Uterus (tissue), 4 donors: ENCODE measurements around the gene ITCH. TPM values are rescaled to one million over a fixed set of nuclear protein-coding genes. Genes with fewer than 3 reads are reported as not detected.

ENCODE experiments used
- DNase-seq, 2 donors: peaks; one replicate each; pipeline ENCODE4 v3.0.0-alpha.2; 2019 to 2020
- H3K27ac ChIP-seq, 2 donors: fragments of 200-600 bp; sonication (generic); 1 replicate in 1 of 2; 2 replicates in 1 of 2; pipeline ENCODE4 v1.5.1; 2016 to 2018
- H3K27me3 ChIP-seq, 2 donors: fragments of 200-600 bp; sonication (generic); one replicate each; pipeline ENCODE4 v1.5.1; 2018 to 2019; ENCODE audit warnings: control low read depth in 1 of 2
- H3K36me3 ChIP-seq, 2 donors: fragments of 200-600 bp; sonication (generic); one replicate each; pipeline ENCODE4 v1.5.1; 2019; ENCODE audit warnings: control low read depth in 1 of 2
- H3K4me1 ChIP-seq, 2 donors: fragments of 200-600 bp; sonication (generic); one replicate each; pipeline ENCODE4 v1.5.1; 2018 to 2019; ENCODE audit warnings: control low read depth in 1 of 2
- H3K4me3 ChIP-seq, 2 donors: fragments of 200-600 bp; sonication (generic); 1 replicate in 1 of 2; 2 replicates in 1 of 2; pipeline ENCODE4 v1.5.1; 2018 to 2019; ENCODE audit warnings: mild to moderate bottlenecking in 1 of 2
- H3K9me3 ChIP-seq, 2 donors: fragments of 200-600 bp; sonication (generic); one replicate each; pipeline ENCODE4 v1.5.1; 2019; ENCODE audit warnings: control low read depth in 1 of 2
- CTCF ChIP-seq, 4 experiments: fragments of 200-600 bp in 2 of 4; fragments of 450-650 bp in 2 of 4; sonication (generic) in 2 of 4; IDR thresholded peaks; one replicate each; pipeline ENCODE4 v1.5.1; 2016 to 2019; ENCODE audit warnings: antibody characterized with exemption in 4 of 4, mild to moderate bottlenecking in 2 of 4, moderate library complexity in 1 of 4
- POLR2A ChIP-seq, 2 donors: fragments of 450-650 bp; IDR thresholded peaks; one replicate each; pipeline ENCODE4 v1.6.1; 2016; ENCODE audit warnings: antibody characterized with exemption in 2 of 2, mild to moderate bottlenecking in 1 of 2, moderate library complexity in 1 of 2
- intact Hi-C: fragments of 100-400 bp; cut with DNase I; formaldehyde crosslinking; loops from one replicate; pipeline ENCODE4 v1.15.1; 2023; ENCODE audit warnings: low total_unique reads
- total RNA-seq, 4 donors: library from RNA; depleted of rRNA in 3 of 4; stranded (reverse); fragments of >200 nt in 3 of 4; gene quantifications; one replicate each; pipeline versions ENCODE4 v1.1.0 to v1.2.4, GENCODE V29; 2014 to 2023
- donor health status: DM: yes; HTN: yes; CAD: no.

The ITCH gene
- 10 to 100 TPM; 35.6 to 97.9 (median 65.4) TPM for total RNA-seq

GRCh38 chr20:34363062-34363464, at the start of gene ITCH:
TSS of gene ITCH (plus strand) at chr20:34363273. CDS start at chr20:34393812, 30,539 bp downstream.
- Histone ChIP-seq H3K36me3 (no peaks in the 10 kb centered on the region), H3K4me1 (peaks cover 7 to 14% of the 10 kb centered on the region in 2 donors), H3K9me3 (no peaks in the 10 kb centered on the region), H3K4me3 (peak within 1 kb of the TSS; percentile 82 to 93), H3K27ac (peak within 1 kb of the TSS; percentile 92), H3K27me3 (no peaks in the 10 kb centered on the region)
- TF ChIP-seq POLR2A (IDR thresholded peaks at IDR 0.05) (peak; percentile 87 to 91), CTCF (IDR thresholded peaks at IDR 0.05) (no peak)
- peak; percentile 94 for DNase-seq
- intact Hi-C loops, result no loop called here

- DNase-seq, result no peak
- peaks cover 0 to 6% of the 10 kb centered on the region in 2 donors for H3K4me1 ChIP-seq
- intact Hi-C loops, result no loop called here
These were observed 47.8 kb upstream of the ITCH start for GRCh38 chr20:34315236-34315635.

GRCh38 chr20:34316196-34316814, 46.8 kb upstream of the ITCH start:
- intact Hi-C loops, result no loop called here
- DNase-seq, result no peak
- TF ChIP-seq POLR2A (IDR thresholded peaks at IDR 0.05) (no peak), CTCF (IDR thresholded peaks at IDR 0.05) (no peak)
- no peak overlapping the region for H3K4me3 ChIP-seq
- no peaks in the 10 kb centered on the region for H3K9me3 ChIP-seq
- H3K36me3 ChIP-seq, result no peaks in the 10 kb centered on the region
- H3K27ac ChIP-seq, result no peak overlapping the region
- no peaks in the 10 kb centered on the region for H3K27me3 ChIP-seq
- peaks cover 0 to 5% of the 10 kb centered on the region in 2 donors for H3K4me1 ChIP-seq

More at GRCh38 chr20:34315236-34315635, 47.8 kb upstream of the ITCH start:
- H3K4me3 ChIP-seq, result no peak overlapping the region
- no peaks in the 10 kb centered on the region for H3K9me3 ChIP-seq
- no peak for TF ChIP-seq POLR2A (IDR thresholded peaks at IDR 0.05)
- no peaks in the 10 kb centered on the region for H3K27me3 ChIP-seq
- H3K27ac ChIP-seq, result no peak overlapping the region
- no peaks in the 10 kb centered on the region for H3K36me3 ChIP-seq

GRCh38 chr20:34318609-34319443, 44.2 kb upstream of the ITCH start:
- Histone ChIP-seq H3K9me3 (no peaks in the 10 kb centered on the region), H3K4me1 (no peaks in the 10 kb centered on the region), H3K27ac (no peak overlapping the region), H3K4me3 (no peak overlapping the region), H3K27me3 (no peaks in the 10 kb centered on the region), H3K36me3 (no peaks in the 10 kb centered on the region)
- DNase-seq, result no peak
- intact Hi-C loops, result no loop called here
- TF ChIP-seq CTCF (IDR thresholded peaks at IDR 0.05) (no peak), POLR2A (IDR thresholded peaks at IDR 0.05) (no peak)

- H3K27ac ChIP-seq, result no peak overlapping the region
- DNase-seq, result no peak
- H3K27me3 ChIP-seq, result no peaks in the 10 kb centered on the region
- TF ChIP-seq CTCF (IDR thresholded peaks at IDR 0.05), result no peak
- no peaks in the 10 kb centered on the region for H3K9me3 ChIP-seq
- H3K4me3 ChIP-seq, result no peak overlapping the region
- intact Hi-C loops, result no loop called here
- H3K4me1 ChIP-seq, result no peaks in the 10 kb centered on the region
- H3K36me3 ChIP-seq, result no peaks in the 10 kb centered on the region
These were observed 42.2 kb upstream of the ITCH start for GRCh38 chr20:34320861-34321260.
